ENCODE results near the gene DRAM1. TPM values are rescaled to one million over a fixed set of nuclear protein-coding genes. Genes with fewer than 3 reads are reported as not detected.

Gene DRAM1
- total RNA-seq, 1 donor from 2014 or later = 12.5 TPM

DNA sequence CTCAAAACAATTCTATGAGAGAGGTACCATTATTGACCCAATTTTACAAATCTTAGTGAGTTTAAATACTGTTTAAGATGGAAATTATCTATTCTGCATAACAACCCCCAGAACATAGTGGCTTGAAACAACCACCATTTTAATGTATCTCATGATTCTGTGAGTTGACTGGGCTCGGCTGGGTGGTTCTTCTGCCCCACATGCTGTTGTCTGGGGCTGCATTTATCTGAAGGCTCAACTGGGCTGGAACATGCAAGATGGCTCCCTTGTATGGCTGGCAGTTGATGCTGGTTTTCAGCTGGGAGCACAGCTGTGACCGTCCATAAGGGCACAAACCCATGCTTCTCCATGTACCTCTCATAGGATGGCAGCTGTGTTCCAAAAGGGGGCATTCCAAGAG lies 82.2 kb downstream of the DRAM1 start:
- Mint-ChIP-seq H3K4me1 (ENCODE audit: unreplicated experiment) (peaks cover 6% of the 10 kb centered on the region), H3K27me3 (no peaks in the 10 kb centered on the region), H3K9me3 (peaks cover 3% of the 10 kb centered on the region), H3K27ac (no peak overlapping the region), H3K4me3 (no peak overlapping the region), H3K36me3 (no peaks in the 10 kb centered on the region)
- TF ChIP-seq, protein P1, sequence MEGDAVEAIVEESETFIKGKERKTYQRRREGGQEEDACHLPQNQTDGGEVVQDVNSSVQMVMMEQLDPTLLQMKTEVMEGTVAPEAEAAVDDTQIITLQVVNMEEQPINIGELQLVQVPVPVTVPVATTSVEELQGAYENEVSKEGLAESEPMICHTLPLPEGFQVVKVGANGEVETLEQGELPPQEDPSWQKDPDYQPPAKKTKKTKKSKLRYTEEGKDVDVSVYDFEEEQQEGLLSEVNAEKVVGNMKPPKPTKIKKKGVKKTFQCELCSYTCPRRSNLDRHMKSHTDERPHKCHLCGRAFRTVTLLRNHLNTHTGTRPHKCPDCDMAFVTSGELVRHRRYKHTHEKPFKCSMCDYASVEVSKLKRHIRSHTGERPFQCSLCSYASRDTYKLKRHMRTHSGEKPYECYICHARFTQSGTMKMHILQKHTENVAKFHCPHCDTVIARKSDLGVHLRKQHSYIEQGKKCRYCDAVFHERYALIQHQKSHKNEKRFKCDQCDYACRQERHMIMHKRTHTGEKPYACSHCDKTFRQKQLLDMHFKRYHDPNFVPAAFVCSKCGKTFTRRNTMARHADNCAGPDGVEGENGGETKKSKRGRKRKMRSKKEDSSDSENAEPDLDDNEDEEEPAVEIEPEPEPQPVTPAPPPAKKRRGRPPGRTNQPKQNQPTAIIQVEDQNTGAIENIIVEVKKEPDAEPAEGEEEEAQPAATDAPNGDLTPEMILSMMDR (conservative IDR thresholded peaks at IDR 0.05) = no peak
- no peak for DNase-seq (ENCODE audit: extremely low spot score, unreplicated experiment)

DNA sequence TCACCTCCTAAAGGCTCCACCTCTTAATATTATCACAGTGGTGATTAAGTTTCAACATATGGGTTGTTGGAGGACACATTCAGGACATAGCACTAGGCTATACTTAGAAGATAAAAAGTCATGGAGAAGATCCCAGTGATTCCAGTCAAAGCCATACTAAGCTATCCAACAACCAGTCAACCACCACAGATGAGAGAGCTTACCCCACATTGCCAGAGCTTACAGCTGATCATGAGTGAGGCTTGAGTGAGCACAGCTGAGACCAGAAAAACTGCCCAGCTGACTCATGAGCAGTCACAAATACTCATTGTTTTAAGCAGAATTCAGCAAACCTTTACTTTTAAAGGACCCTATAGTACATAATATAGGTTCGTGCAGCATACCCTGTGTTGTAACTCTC lies 85.1 kb downstream of the DRAM1 start:
- Mint-ChIP-seq H3K9me3 (peaks cover 3% of the 10 kb centered on the region), H3K27ac (no peak overlapping the region), H3K4me3 (no peak overlapping the region), H3K4me1 (ENCODE audit: unreplicated experiment) (peaks cover 2% of the 10 kb centered on the region), H3K36me3 (no peaks in the 10 kb centered on the region), H3K27me3 (no peaks in the 10 kb centered on the region)
- no peak for DNase-seq (ENCODE audit: extremely low spot score, unreplicated experiment)
- TF ChIP-seq, protein P1 (conservative IDR thresholded peaks at IDR 0.05) = no peak

DNA sequence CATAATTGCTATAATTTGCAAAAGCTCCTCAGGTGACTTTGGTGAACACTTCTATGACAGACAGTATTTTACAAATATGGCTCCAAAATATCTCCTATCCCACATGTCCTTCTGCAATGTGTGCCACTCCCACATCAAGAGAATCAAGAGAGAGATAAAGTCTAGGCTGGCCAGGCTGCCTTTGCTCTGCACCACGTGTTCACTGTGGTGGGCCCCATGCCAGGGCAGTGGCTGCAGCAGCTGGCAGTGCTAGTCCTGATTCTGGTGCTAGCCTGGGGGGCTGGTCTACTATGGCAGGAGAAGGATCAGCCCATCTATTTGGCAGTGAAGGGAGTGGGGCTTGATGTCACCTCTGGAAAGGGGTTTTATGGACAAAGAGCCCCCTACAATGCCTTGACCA lies 86.3 kb downstream of the DRAM1 start:
- TF ChIP-seq, protein P1 (conservative IDR thresholded peaks at IDR 0.05) = no peak
- H3K9me3 Mint-ChIP-seq = peaks cover 1% of the 10 kb centered on the region
- no peak overlapping the region for H3K4me3 Mint-ChIP-seq
- no peaks in the 10 kb centered on the region for H3K4me1 Mint-ChIP-seq (ENCODE audit: unreplicated experiment)
- H3K27ac Mint-ChIP-seq = no peak overlapping the region
- no peaks in the 10 kb centered on the region for H3K27me3 Mint-ChIP-seq
- no peaks in the 10 kb centered on the region for H3K36me3 Mint-ChIP-seq
- DNase-seq (ENCODE audit: extremely low spot score, unreplicated experiment) = no peak

DNA sequence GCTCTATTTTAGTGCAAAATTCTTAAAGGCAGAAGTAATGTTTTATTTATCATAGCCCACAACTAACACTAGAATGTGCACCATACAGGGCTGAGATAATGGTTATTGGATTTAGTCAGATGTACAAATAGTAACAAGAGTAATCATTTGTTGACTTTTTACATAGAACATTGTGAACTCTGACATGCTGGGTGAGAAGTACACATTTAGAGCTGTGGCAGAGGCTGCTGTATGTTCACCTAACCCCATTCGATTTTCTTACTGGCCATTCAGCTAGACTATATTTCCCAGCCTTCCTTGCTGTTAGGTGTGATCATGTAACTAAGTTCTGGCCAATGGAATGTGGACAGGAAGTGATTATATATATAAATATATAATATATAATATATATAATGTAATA lies 89.1 kb downstream of the DRAM1 start:
- Mint-ChIP-seq H3K9me3 (no peaks in the 10 kb centered on the region), H3K4me1 (ENCODE audit: unreplicated experiment) (no peaks in the 10 kb centered on the region), H3K36me3 (no peaks in the 10 kb centered on the region), H3K4me3 (no peak overlapping the region), H3K27me3 (no peaks in the 10 kb centered on the region), H3K27ac (no peak overlapping the region)
- TF ChIP-seq, protein P1 (conservative IDR thresholded peaks at IDR 0.05) = no peak
- no peak for DNase-seq (ENCODE audit: extremely low spot score, unreplicated experiment)

DNA sequence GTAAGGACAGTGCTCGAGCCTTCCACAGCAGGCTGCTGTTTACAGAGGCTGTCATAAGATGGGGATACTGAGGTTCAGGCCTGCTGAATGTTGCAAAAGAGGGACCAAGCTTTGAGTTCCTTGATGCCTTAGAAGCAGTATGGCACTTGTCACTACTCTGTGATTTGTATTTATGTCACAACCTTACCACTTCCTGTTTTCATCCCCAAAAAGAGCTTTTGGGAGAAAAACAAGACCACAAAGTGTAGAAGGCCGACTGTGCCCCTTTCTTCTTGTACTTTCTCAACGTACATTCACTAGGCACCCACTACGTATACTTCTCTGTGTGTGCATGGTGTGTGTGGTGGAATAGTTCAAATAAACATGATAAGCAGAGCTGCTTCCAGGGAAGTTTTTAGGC lies 90.1 kb downstream of the DRAM1 start:
- no peaks in the 10 kb centered on the region for H3K4me1 Mint-ChIP-seq (ENCODE audit: unreplicated experiment)
- TF ChIP-seq, protein P1 (conservative IDR thresholded peaks at IDR 0.05) = no peak
- H3K9me3 Mint-ChIP-seq = no peaks in the 10 kb centered on the region
- no peak overlapping the region for H3K27ac Mint-ChIP-seq
- H3K4me3 Mint-ChIP-seq = no peak overlapping the region
- H3K27me3 Mint-ChIP-seq = no peaks in the 10 kb centered on the region
- DNase-seq (ENCODE audit: extremely low spot score, unreplicated experiment) = no peak
- H3K36me3 Mint-ChIP-seq = no peaks in the 10 kb centered on the region

DNA sequence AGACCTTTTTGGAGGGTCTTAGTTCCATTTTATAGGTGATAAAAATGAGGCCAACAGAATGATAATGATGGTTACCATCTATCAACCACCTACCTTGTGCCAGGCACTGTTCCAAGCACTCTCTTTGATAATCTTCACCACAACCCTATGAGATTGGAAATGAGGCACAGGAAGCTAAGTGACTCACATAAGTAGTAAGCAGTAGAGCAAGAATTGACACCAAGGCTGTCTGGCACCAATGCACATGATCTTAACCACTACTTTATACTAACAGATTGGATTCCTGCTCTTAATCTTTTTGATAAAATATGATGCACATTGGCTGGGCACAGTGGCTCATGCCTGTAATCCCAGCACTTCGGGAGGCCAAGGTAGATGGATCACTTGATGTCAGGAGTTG lies 91.4 kb downstream of the DRAM1 start:
- no peak for DNase-seq (ENCODE audit: extremely low spot score, unreplicated experiment)
- no peak overlapping the region for H3K4me3 Mint-ChIP-seq

More for the DNA sequence above, 91.4 kb downstream of the DRAM1 start:
- Mint-ChIP-seq H3K9me3 (no peaks in the 10 kb centered on the region), H3K4me1 (ENCODE audit: unreplicated experiment) (no peaks in the 10 kb centered on the region), H3K27me3 (no peaks in the 10 kb centered on the region), H3K27ac (no peak overlapping the region), H3K36me3 (no peaks in the 10 kb centered on the region)
- TF ChIP-seq, protein P1 (conservative IDR thresholded peaks at IDR 0.05) = no peak
